ENCODE measurements around the gene GSPT1.
A peak's percentile ranks its signal among the peaks of the same experiment; 100 is the strongest.
"Not testable (repeated sequence)": the region's sequence is repeated elsewhere in the genome, so short reads cannot be mapped to it uniquely, and the experiment has no call there.

GSPT1 gene

DNA sequence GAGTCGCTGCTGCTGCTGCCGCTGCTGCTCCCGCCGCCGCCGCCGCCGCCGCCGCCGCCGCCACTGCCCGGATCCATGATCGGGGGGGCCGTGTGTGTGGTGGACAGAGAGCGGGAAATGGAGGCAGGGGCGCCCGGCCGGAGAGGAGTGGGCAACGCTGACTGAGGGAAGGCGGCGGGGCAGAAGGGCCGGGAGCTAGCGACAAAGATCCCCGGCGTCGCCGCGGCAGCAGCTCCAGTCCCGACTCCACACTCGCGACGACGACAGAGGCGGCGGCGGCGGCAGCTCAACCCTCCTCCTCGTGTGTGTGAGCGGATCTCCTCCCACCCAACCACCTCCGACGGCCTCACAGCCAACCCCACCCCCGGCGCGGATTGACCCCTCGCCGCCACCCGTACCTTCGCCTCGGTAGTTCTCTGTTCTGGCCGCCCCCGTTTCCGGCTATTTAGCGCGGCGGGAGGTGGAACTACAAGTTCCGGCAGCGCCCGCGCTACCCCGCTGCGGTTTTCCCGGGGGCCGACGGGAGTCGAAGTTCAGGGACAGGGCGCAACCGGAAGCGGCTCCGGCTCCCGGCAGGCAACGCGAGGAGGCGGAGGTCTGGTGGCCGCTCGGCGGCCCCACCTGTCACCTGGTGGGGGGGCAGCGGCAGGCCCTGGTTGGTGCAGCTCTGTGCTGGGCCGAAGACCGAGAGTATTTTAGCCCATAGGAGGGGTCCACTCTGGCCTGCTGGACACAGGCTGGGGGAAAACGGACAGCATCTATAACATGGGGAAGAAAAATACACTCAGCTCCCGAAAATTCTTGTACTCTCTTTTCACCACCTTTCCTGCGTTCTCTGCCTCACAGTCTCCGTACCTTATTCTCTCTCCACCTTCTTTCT is at the start of gene GSPT1:
Gene GSPT1 (minus strand): TSS at position 313 of the 880 bp plus-strand sequence. CDS start 236 bp downstream, at position 77.
- DNase-seq (ENCODE audit: low read depth): peak; percentile 99

DNA sequence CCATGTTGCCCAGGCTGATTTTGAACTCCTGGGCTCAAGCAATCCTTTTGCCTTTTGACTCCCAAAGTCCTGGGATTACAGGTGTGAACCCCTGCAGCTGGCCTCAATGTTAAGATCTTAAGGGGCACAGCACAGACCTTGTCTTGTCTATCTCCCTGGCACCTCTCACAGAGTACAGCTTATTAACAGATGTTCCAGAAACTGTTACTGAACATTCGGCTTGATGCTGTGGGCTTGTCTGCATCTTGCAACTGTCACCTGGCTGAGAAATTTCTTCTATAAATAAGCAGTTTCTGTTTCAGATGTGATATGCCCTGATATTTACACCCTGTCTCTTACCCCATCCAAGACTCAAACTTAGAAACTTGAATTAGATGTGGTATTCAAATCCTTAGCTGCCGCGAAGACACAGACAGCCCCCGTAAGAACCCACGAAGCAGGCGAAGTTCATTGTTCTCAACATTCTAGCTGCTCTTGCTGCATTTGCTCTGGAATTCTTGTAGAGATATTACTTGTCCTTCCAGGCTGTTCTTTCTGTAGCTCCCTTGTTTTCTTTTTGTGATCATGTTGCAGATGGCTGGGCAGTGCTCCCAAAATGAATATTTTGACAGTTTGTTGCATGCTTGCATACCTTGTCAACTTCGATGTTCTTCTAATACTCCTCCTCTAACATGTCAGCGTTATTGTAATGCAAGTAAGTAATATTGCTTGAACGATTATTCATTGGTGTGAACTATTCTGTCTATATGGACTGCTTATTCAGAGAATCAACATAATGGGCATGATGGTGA is 49.2 kb upstream of the GSPT1 start, which contains the start of gene TNFRSF17:
Gene TNFRSF17 (plus strand): TSS at position 450 of the 791 bp plus-strand sequence. CDS start 115 bp downstream, at position 565.
- DNase-seq (ENCODE audit: low read depth): no peak

DNA sequence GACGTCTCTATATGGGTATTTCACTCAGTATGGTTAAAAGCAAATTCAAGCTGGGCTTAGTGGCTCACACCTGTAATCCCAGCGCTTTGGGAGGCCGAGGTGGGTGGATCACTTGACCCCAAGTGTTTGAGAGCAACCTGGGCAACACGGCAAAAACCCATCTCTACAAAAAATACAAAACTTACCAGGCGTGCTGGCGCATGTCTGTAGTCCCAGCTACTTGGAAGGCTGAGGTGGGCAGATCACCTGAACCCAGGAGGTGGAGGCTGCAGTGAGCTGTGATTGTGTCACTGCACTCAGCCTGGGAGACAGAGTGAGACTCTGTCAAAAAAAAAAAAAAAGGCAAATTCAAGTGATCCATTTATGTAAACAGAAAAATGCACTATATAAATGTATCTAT is 48.0 kb upstream of the GSPT1 start:
- no peak for DNase-seq (ENCODE audit: low read depth)

DNA sequence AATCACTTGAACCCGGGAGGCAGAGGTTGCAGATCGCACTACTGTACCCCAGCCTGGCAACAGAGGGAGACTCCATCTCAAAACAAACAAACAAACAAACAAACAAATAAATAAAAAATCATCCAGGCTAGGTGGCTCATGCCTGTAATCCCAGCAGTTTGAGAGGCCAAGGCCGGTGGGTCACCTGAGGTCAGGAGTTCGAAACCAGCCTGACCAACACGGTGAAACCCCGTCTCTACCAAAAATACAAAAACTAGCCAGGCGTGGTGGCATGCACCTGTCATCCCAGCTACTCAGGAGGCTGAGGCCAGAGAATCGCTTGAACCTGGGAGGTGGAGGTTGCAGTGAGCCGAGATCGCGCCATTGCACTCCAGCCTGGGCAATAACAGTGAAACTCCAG is 47.2 kb upstream of the GSPT1 start:
- DNase-seq (ENCODE audit: low read depth): not testable (repeated sequence)

DNA sequence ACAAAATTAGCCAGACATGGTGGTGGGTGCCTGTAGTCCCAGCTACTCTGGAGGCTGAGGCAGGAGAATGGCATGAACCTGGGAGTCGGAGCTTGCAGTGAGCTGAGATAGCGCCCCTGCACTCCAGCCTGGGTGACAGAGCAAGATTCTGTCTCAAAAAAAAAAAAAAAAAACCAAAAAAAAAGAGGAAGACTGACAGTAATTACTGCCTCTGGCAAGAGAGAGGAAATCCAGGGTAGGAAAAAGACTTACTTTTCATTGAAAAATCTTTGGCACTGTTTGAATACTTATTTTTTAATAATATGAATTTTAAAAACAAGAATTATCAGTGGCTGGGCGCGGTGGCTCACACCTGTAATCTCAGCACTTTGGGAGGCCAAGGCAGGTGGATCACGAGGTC is 46.7 kb upstream of the GSPT1 start:
- not testable (repeated sequence) for DNase-seq (ENCODE audit: low read depth)

DNA sequence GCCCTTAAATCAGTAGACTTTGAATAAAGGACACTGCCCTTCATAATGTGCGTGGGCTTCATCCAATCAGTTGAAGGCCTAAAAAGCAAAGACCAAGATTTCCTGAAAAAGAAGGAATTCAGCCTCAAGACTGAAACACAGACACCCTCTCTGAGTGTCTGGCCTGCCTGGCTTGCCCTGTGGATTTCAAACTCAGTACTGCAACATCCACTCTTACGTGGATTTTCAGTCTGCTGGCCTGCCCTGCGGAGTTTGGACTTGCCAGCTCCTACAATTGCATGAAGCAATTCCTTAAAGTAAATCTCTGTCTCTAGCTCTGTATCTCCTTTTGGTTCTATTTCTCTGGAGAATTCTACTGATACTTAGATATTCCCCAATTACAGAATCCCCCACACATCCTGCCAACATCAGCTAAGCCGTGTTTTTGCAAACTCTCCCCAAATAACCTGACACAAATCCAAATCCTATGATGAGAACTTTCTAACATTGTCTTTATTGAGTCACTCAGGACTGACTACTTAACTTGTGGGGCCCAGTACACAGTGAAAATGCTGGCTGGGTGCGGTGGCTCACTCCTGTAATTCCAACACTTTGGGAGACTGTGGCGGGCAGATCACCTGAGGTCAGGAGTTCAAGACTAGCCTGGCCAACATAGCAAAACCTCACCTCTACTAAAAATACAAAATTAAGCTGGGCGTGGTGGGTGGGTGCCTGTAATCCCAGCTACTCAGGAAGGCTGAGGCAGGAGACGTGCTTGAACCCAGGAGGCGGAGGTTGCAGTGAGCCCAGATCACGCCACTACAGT is 42.0 kb upstream of the GSPT1 start:
- no peak for DNase-seq (ENCODE audit: low read depth)

DNA sequence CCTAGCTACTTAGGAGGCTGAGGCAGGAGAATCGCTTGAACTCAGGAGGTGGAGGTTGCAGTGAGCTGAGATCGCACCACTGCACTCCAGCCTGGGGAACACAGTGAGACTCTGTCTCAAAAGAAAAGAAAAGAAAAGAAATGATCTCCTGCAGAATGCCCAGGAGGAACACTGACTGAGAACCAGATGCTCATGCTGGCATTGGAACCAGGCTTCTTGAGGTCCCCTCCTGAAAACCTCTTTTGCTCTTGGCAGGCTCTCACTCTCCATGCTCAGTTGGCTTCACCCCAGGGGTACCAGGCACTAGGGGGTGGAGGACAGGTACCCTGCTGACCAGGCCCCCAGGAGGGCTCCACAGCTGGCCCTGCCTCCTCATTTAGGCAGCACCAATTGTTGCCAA is 40.8 kb upstream of the GSPT1 start:
- DNase-seq (ENCODE audit: low read depth): no peak

DNA sequence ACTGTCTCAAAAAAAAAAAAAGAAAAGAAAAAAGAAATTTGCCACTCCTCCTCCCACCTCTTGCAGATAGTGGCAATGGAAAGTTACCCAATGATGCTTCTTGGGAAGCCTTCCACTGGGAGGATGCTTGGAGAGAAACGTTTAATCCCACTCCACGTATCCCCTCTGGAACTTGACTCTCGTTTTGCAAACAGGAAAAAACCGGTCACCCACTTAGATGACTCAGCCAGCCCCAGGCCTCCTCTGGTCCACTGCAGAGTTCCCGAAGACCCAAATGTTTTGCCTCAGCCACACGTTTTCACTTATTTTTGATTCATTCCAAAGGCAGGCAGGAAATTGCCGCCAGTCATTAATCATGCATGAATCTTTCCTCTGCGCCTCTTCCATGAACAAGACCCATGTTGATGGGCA is 40.0 kb upstream of the GSPT1 start:
- no peak for DNase-seq (ENCODE audit: low read depth)

DNA sequence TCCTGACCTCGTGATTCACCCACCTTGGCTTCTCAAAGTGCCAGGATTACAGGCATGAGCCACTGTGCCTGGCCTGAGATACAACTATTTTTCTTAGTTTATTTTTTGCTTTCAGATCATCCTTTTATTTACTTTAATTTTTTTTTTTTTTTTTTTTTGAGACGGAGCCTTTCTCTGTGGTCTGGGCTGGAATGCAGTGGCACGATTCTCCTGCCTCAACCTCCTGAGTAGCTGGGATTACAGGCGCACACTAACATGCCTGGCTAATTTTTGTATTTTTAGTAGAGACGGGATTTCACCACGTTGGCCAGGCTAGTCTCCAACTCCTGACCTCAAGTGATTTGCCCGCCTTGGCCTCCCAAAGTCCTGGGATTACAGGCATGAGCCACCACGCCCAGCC is 37.8 kb upstream of the GSPT1 start:
- DNase-seq (ENCODE audit: low read depth): not testable (repeated sequence)

DNA sequence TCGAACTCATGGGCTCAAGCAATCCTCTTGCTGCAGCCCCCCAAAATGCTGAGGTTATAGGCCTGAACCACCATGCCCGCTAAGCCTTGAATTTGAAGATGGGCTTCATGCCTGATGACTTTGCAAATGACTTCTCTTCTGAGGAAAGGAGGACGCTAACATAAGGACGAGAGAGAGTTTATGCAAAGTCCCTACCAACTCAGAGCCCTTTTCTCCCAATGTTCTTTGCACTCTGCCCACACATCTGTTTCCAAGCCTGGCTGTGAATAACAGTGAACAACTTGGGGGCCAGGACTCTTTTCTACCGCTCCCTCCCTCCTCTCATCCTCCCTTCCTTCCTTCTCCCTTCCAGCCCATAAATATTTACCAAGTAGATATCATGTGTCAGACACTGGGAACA is 34.6 kb upstream of the GSPT1 start:
- no peak for DNase-seq (ENCODE audit: low read depth)

DNA sequence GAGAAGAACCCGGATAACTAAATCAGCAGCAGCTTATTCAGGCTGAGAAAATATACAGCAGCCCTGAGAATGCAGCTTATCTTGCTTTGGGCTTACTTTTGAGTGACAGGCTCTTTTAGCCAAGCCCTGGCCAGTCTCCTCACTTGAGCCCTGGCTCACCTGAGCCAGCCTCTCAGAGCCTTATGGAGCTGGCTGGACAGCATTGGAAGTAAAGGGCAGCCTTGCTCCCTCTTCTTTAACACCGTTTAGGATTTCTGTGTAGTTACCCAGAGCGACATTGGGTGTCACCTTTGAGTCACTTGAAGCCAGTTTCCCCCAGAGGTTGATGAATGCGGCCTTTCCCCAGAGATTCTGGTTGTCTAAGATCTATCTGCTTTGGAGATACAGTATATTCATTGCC is 33.8 kb upstream of the GSPT1 start:
- no peak for DNase-seq (ENCODE audit: low read depth)

DNA sequence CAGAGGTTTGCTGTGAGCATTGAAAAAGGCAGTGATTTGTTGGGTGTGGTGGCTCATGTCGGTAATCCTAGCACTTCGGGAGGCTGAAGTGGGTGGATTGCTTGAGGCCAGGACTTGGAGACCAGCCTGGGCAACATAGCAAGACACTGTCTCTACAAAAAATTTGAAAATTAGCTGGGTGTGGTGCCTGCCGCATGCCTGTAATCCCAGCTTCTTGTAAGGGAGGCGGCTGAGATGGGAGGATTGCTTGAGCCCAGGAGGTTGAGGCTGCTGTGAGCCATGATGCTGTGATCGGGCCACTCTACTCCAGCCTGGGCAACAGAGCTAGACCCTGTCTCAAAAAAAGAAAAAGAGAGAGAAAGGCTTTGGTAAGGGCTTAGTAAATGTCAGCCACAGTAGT is 33.1 kb upstream of the GSPT1 start:
- DNase-seq (ENCODE audit: low read depth): no peak

DNA sequence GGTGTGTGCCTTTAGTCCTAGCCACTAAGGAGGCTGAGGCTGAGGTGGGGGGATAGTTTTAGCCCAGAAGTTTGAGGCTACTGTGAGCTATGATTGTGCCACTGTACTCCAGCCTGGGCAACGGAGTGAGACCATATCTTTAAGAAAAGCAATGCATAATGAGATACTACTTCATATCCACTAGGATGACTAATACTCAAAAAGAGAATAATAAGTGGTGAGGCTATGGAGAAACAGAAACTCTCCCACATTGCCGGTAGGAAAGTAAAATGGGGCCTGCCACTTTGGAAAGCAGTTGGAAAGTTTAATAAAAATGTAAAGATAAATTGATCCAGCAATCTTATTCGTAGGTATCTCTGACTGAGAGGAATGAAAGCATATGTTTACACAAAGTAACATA is 30.7 kb upstream of the GSPT1 start:
- DNase-seq (ENCODE audit: low read depth): no peak

DNA sequence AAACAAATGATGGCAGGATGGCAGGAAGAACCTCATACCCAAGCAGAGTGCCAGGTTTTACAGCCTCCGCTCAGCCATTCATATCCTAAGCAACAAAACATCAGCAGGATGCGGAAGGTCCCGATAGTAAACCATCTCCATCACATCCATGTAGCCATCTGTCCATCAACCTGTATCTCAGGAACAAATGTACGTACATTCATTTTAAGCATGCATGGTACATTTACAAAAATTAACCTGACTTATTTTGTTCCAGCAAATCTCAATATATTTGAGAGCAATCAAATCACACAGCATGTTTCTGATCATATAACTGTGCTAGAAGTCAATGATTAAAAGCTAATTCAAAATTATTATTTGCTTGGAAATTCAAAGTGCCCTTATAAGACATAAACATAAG is 26.2 kb upstream of the GSPT1 start, which contains the start of gene NPIPB2:
Gene NPIPB2 (minus strand): TSS at position 101 of the 400 bp plus-strand sequence. CDS start 0 bp downstream, at position 101.
- DNase-seq (ENCODE audit: low read depth): not testable (repeated sequence)

DNA sequence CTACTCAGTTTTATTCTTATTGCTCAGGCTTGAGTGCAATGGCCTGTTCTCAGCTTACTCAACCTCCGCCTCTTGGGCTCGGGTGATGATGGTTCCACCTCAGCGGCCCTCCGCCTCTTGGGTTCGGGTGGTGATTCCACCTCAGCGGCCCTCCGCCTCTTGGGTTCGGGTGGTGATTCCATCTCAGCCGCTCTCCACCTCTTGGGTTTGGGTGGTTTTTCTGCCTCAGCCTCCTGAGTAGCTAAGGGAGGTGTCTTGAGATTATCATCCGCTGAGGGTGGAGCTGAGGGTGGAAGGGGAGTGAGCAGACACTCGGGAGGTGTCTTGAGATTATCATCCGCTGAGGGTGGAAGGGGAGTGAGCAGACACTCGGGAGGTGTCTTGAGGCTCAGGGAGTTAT is 11.6 kb upstream of the GSPT1 start:
- DNase-seq (ENCODE audit: low read depth): not testable (repeated sequence)

DNA sequence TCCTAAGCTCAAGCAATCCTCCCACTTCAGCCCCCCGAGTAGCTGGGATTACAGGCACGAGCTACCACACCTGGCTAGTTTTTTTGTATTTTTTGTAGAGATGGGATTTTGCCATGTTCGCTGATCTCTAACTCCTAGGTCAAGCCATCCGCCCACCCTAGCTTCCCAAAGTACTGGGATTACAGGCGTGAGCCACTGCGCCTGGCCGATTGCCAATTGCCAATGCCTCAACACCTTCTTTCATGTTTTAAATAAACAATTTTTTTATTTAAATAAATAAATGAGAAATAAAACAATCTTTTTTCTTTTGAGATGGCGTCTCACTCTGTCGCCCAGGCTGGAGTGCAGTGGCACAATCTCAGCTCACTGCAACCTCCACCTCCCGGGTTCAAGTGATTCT is 8.3 kb upstream of the GSPT1 start:
- DNase-seq (ENCODE audit: low read depth): not testable (repeated sequence)

DNA sequence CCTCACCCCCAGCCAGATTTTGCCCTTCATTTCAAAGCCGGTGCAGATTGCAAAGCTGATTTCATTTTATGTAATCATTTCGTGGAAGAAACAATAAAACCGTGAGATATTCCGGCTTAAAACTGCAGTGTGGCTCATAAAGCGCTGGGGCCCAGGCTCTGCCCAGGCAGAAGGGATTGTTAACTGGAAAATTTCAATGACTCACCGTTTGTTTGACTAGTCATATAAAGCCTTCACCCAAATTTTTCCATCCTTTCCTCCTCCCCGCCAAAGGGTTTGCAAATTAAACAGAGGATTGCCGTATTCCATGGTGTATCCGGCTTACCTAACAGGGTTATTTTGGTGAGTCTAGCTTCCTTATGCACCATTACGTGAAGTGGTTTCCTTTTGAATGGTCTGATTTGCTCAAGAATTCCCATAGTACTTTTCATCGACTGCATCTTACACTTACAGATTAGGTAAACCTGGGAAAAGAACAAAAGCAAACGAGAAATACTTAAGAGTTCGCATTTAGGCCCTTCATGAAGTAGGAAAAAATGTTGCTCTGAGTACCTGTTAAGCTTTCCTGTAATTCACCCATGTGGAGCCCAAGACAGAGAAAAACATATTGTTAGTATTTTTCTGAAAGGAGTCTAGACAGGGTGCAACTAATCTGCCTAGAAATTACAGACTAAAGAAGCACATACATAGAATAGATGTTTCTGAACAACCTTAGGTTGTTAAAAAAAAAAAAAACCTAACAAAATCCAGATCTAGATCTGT is 949 bp upstream of the GSPT1 start:
- no peak for DNase-seq (ENCODE audit: low read depth)

DNA sequence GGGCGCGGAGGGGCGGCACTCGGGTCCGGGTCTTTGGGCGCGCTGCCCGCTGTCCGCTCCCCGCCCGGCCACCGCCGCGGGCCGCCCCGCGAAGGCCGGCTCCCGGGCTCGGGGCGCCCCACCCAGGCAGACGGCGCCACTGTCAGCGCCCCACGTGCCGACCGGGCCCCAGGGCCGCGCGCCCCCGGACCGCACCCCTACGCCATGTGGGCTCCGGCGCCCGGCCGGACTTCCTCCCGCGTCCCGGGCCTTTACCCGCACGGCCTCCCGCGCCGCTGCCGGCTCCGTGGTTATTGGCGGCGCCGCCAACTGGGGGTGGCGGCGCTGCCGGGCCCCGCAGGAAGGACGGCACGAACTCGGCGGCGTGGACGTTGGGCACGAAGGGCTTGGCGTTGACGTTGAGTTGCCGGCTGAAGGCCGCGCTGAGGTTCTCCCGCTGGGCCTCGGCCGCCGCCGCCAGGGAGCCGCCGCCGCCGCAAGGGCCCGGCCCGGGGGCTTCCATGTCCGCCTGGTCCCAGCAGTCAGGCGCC is 577 bp downstream of the GSPT1 start:
- DNase-seq (ENCODE audit: low read depth): peak; percentile 31

DNA sequence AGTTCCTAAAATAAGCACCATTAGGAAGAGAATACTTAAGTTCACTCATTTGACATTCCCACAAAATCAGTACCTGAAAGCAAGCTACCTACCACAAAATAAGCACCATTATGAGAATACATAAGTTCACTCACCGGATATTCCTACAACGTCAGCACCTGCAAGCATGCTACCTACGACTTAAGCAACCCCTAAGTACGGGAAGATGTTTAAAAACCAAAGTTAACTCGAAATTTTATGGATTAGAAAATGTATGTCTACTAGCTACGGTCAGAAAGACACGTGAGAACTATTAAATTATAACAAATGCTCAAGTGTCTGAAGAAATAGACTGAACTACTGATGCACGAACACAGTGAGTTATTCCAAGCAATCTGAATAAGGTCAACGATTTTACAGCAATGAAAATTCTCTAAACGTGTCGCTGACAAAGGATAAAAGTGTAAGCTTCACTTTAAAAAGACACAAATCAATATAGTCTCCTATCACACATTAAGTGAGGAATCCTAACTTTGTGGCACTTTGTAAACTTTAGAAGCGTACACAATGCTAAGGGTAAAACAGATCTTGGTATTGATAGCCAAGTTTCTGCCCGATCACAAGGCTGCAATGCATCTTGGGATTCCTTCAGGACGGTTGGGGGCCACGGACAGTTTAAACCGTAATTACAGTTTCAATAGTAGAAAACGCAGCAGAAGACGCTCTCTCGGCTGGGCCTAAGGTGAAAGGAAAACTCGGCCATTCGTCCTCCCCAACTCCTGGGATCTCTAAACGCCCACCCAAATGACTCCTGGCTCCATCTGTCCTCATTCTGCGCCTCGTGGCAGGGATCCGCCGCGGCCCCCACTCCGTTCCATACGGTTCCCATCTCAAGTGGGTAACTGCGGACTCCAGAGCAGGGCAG is 1.3 kb downstream of the GSPT1 start:
- DNase-seq (ENCODE audit: low read depth): no peak
